ENCODE results near the gene TMEM120A. TPM values are rescaled to one million over a fixed set of nuclear protein-coding genes. Genes with fewer than 3 reads are reported as not detected.

TMEM120A gene
- total RNA-seq, 1 donor = 10.9 TPM

DNA sequence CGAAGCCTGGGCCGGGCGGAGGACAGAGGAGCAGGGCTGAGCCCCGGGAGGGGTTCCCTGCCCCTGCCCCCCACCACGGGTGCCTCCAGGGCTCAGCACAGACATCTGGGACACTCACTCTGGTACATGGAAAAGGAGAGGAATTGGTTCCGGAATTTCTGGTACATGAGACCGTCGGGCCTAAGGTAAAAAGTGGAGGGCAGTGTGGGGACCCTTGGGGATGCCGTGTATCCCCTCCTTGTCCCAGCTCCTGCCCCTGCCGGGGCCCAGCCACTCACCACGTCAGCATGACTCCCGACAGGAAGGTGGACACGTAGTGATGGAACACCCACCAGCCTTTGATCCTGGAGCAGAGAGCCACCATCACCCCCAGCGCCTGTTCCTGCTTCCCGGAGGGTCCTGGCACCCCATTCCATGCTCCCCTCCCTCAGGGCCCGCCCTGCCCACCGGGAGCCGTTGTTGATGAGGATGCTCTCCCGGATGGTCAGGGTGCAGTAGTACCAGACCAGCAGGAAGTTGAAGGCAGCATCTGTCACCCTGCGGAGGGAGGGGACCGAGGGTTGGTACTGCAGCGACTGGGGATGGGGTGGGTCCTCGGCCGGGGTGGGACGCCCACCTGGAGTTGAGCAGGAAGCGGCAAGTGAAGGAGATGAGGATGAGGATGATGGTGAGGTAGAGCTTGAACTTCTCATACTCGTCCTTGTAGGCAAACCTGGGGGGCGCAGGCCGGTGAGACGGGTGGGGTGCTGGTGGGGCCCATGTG, 6.4 kb downstream of the TMEM120A start:
- Histone ChIP-seq H3K4me1 (ENCODE audit: insufficient read depth, low read length) (no peaks in the 10 kb centered on the region), H3K27me3 (ENCODE audit: insufficient read depth, low read length) (no peaks in the 10 kb centered on the region), H3K4me3 (ENCODE audit: low read length) (no peak overlapping the region)

DNA sequence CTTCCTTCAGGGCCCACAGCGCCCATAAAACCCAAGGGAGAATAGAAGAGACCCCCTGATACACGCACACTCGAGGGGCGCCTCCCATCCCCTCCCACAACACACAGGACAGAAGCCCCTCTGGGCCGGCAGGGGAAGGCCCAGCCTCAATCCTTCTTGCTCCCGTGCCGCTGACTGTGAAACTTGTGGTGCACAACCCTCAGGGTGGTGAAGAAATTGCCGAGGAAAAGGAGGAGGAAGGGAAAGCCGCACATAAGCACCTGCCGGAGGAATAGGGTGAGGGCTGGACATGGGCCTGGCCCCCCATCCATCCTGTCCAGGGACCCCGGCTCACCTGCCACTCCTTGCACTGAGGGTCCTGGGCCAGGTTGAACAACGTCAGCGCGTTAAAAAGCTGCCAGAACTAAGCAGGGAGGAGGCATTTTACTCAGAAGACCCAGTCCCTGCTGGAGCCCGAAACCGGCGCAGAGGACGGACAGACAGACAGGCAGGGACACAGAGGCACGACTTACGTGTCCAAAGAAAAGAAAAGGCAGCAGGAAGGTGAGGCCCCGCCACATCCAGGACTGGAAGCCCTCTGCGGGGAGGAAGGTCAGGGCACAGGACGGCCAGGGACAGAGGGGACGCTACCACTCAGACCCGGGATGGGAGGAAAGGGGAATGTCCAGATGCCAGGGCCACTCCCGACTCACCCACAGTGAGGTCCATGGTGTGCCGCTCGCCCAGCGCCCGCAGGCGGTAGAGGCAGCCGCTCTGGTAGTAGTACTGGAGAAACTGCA, 7.2 kb downstream of the TMEM120A start:
- H3K27me3 ChIP-seq (ENCODE audit: insufficient read depth, low read length) = no peaks in the 10 kb centered on the region
- no peaks in the 10 kb centered on the region for H3K9me3 ChIP-seq (ENCODE audit: low read depth, low read length)
- no peaks in the 10 kb centered on the region for H3K4me1 ChIP-seq (ENCODE audit: insufficient read depth, low read length)
- H3K4me3 ChIP-seq (ENCODE audit: low read length) = no peak overlapping the region

More for the DNA sequence above, 6.4 kb downstream of the TMEM120A start:
- no peaks in the 10 kb centered on the region for H3K9me3 ChIP-seq (ENCODE audit: low read depth, low read length)

DNA sequence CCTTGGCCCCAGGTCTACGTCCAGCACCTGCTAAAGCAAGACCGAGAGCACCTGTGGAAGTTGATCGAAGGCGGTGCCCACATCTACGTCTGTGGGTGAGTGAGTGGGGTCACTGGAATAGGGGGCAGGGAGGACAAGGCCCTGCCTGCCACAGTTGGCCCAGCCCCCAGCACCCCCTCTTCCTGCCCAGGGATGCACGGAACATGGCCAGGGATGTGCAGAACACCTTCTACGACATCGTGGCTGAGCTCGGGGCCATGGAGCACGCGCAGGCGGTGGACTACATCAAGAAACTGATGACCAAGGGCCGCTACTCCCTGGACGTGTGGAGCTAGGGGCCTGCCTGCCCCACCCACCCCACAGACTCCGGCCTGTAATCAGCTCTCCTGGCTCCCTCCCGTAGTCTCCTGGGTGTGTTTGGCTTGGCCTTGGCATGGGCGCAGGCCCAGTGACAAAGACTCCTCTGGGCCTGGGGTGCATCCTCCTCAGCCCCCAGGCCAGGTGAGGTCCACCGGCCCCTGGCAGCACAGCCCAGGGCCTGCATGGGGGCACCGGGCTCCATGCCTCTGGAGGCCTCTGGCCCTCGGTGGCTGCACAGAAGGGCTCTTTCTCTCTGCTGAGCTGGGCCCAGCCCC, 8.1 kb downstream of the TMEM120A start:
- Histone ChIP-seq H3K9me3 (ENCODE audit: low read depth, low read length) (no peaks in the 10 kb centered on the region), H3K4me1 (ENCODE audit: insufficient read depth, low read length) (no peaks in the 10 kb centered on the region), H3K4me3 (ENCODE audit: low read length) (no peak overlapping the region), H3K27me3 (ENCODE audit: insufficient read depth, low read length) (no peaks in the 10 kb centered on the region)

DNA sequence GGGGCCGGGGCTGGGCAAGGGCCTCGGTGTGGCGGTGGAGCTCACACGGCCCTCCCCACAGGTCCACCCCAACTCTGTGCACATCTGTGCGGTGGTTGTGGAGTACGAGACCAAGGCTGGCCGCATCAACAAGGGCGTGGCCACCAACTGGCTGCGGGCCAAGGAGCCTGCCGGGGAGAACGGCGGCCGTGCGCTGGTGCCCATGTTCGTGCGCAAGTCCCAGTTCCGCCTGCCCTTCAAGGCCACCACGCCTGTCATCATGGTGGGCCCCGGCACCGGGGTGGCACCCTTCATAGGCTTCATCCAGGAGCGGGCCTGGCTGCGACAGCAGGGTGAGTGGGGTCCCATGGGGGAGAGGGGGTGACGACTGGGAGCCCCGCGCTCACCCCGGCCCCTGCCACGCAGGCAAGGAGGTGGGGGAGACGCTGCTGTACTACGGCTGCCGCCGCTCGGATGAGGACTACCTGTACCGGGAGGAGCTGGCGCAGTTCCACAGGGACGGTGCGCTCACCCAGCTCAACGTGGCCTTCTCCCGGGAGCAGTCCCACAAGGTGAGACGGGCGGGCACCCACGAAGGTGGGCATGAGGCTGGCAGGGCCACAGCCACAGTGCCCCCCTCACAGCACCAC, 8.8 kb downstream of the TMEM120A start:
- H3K27me3 ChIP-seq (ENCODE audit: insufficient read depth, low read length) = no peaks in the 10 kb centered on the region
- no peaks in the 10 kb centered on the region for H3K4me1 ChIP-seq (ENCODE audit: insufficient read depth, low read length)
- no peaks in the 10 kb centered on the region for H3K9me3 ChIP-seq (ENCODE audit: low read depth, low read length)
- H3K4me3 ChIP-seq (ENCODE audit: low read length) = no peak overlapping the region

DNA sequence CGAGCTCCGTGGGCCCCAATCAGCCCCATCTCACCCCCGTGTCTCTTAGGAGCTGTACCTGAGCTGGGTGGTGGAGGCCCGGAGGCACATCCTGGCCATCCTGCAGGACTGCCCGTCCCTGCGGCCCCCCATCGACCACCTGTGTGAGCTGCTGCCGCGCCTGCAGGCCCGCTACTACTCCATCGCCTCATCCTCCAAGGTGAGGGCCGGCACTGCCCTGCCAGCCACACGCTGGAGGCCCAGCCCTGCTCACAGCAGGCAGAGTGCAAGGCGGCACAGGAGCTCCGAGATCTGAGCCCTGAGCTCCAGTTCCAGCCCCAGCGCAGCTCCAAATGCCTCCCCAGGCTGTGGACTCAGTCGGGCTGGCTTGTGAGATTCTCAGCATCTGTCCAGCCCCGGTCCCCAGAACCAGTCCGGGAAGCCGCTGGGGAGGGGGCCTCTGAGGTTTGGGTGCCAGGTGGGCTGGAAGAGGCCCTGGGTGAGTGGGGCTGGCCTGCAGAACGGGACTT, 9.3 kb downstream of the TMEM120A start:
- H3K27me3 ChIP-seq (ENCODE audit: insufficient read depth, low read length) = no peaks in the 10 kb centered on the region
- no peaks in the 10 kb centered on the region for H3K9me3 ChIP-seq (ENCODE audit: low read depth, low read length)
- H3K4me1 ChIP-seq (ENCODE audit: insufficient read depth, low read length) = no peaks in the 10 kb centered on the region
- H3K4me3 ChIP-seq (ENCODE audit: low read length) = no peak overlapping the region

DNA sequence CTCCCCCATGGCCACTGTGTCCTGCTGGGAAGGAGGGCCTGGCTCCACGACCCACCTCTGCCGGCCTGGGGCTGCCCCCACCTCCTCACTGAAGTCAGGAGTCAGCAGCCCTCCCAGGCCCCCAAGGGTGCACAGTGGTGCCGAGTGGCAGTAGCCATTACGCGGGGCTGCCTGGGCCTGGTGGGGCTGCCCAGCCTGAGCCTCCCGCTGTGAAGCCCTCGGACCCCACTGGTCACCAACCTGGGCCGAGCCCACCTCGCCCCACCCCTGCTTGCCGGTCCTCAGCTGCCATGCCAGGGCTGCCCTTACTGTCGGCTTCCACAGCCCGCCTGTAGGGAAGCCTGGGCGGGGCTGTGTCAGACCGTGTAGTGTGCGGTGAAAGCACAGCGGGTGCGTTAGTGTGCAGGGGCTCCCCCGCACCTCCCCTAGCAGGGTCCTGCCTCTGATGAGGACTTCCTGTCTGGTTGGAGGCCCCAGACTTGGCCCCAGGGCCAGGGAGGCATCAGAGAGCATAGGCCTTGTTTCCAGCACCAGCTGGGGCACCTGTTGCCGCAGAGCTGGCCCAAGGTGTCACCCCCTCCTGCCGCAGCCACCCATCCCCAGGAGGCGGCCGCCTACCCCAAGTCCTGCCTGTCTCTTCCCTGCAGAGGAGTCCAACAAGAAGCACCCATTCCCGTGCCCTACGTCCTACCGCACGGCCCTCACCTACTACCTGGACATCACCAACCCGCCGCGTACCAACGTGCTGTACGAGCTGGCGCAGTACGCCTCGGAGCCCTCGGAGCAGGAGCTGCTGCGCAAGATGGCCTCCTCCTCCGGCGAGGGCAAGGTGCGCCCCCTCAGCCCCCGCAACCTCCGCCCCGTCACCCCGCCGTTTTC, 10.0 kb downstream of the TMEM120A start:
- Histone ChIP-seq H3K4me1 (ENCODE audit: insufficient read depth, low read length) (no peaks in the 10 kb centered on the region), H3K9me3 (ENCODE audit: low read depth, low read length) (no peaks in the 10 kb centered on the region), H3K4me3 (ENCODE audit: low read length) (no peak overlapping the region), H3K27me3 (ENCODE audit: insufficient read depth, low read length) (no peaks in the 10 kb centered on the region)

DNA sequence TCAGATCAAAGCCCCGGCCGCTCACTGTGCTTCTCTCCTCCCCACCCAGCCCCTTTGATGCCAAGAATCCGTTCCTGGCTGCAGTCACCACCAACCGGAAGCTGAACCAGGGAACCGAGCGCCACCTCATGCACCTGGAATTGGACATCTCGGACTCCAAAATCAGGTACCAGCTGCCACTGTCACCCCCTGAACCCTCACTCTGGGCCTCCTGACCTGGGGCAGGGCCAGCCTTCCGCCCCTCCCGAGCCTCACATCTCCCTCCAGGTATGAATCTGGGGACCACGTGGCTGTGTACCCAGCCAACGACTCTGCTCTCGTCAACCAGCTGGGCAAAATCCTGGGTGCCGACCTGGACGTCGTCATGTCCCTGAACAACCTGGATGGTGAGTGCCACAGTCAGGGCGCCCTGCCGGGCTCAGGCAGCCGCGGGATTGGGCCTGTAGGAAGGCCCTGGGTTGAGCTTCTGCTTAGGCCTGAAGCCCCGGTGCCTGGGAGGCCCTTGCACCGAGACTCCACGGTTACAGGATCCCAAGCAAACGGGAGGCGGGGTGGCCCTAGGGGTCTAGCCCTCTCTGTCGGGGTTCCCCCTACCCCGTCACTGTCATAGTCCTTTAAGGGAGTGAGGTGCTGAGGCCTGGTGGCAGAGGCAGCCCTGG, 10.8 kb downstream of the TMEM120A start:
- Histone ChIP-seq H3K4me3 (ENCODE audit: low read length) (no peak overlapping the region), H3K27me3 (ENCODE audit: insufficient read depth, low read length) (no peaks in the 10 kb centered on the region), H3K9me3 (ENCODE audit: low read depth, low read length) (no peaks in the 10 kb centered on the region), H3K4me1 (ENCODE audit: insufficient read depth, low read length) (no peaks in the 10 kb centered on the region)

DNA sequence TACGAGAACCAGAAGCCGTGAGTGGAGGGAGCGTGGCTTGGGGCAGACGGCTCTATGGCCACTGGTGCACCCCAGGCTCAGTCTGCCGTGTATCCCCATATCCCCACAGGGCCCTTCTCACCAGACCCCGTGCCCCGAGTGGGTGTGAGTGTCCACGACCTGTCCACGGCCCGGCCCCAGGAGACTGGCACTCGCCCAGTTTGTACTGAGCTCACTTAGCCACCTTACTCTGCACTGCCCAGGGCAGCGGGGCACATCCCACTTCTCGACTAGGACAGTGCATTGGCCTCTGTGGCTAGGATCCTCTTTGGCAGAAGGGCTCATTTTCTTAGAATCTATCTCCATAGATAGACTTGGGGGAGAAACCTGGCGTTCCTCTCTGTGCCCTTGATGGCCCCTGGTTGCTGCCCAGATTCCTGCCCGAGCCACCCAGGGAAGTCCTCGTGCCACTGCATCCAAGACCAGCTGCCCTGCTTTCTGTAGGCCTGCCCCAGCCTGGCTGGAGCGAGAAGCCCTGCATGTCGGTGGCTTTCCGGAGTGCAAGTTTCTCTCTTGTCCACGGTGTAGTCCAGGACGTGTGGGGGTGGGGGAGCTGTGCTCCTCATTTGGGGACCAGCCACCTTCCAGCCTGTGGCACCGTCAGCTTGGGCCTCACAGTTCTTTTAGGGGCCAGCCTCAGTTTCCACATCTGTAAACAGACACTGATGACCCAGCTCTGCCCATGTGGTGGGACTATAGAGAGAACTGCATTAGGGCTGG, 11.9 kb downstream of the TMEM120A start:
- Histone ChIP-seq H3K9me3 (ENCODE audit: low read depth, low read length) (no peaks in the 10 kb centered on the region), H3K27me3 (ENCODE audit: insufficient read depth, low read length) (no peaks in the 10 kb centered on the region), H3K4me3 (ENCODE audit: low read length) (no peak overlapping the region), H3K4me1 (ENCODE audit: insufficient read depth, low read length) (no peaks in the 10 kb centered on the region)

DNA sequence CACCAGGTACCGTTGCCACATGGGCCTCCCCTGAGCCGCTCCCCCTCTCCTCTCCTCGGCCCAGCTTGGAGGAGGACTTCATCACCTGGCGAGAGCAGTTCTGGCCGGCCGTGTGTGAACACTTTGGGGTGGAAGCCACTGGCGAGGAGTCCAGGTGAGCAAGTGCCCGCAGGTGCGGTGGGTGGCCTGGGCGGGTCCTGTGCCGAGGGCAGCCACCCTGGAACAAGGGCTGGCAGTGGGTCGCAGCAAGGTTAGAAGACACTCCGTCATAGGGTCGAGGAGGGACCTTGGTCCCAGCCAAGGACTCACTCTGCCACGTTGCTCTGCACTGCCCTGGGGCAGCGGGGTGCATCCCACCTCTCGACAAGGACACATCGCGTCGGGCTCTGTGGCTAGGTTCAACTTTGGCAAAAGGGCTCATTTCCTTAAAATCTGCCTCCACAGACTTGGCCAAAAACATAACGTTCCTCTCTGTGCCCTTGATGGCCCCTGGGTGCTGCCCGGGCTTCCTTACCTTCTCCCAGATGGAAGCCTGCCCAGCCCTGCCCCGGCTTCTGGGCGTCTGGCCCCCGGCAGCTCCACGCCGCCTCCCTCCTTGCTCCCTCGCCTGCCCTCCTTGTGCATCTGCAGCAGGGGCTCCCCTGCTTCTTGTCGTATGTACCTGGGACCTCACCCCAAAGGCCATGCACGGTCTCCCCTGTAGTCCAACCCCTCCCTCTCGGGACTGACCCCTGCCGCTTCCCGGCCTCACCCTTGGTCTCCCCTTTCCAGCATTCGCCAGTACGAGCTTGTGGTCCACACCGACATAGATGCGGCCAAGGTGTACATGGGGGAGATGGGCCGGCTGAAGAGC, 12.7 kb downstream of the TMEM120A start:
- H3K4me1 ChIP-seq (ENCODE audit: insufficient read depth, low read length) = no peaks in the 10 kb centered on the region
- no peak overlapping the region for H3K4me3 ChIP-seq (ENCODE audit: low read length)
- no peaks in the 10 kb centered on the region for H3K27me3 ChIP-seq (ENCODE audit: insufficient read depth, low read length)
- no peaks in the 10 kb centered on the region for H3K9me3 ChIP-seq (ENCODE audit: low read depth, low read length)

DNA sequence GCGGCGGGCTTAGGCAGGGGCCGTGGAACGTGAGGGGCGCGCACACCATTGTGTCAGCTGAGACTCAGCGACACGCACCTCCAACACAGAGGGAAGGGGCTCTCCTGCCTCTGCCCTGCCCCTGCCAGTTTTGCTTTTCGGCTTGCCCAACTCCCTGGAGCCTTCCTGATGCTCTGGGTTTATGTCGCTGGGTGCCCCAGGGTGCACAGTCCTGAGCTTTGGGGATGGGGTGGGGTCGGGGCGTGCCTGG, 13.3 kb downstream of the TMEM120A start:
- H3K4me3 ChIP-seq (ENCODE audit: low read length) = no peak overlapping the region
- no peaks in the 10 kb centered on the region for H3K9me3 ChIP-seq (ENCODE audit: low read depth, low read length)
- no peaks in the 10 kb centered on the region for H3K27me3 ChIP-seq (ENCODE audit: insufficient read depth, low read length)
- no peaks in the 10 kb centered on the region for H3K4me1 ChIP-seq (ENCODE audit: insufficient read depth, low read length)

DNA sequence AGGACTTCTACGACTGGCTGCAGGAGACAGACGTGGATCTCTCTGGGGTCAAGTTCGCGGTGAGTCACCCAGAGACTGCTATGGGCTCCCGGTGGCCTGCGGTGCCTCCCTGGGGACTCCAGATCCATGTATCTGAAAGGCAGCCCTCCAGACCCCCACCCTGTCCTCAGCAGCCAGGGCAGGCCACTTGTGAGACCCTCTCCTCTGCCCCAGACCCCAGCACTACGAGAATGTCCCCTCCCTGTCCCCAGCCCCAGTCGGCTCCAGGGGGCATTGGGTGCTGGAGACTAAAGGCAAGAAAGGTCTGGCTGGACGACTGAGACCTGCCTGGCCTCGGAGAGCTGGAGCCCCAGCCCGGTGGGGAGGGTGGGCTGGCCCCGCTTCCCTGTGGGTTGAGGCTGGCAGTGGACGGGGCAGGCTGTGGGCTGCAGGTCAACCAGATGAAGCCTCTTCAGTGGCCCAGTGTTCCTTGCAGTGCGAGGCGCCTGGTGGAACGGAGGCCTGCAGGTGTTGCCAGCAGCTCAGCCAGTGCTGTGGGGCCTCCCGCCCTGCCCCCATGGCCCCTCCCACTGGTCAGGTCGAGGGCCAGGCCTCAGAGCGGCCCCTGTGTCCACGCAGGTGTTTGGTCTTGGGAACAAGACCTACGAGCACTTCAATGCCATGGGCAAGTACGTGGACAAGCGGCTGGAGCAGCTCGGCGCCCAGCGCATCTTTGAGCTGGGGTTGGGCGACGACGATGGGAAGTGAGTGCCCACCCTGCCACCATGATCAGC, 13.8 kb downstream of the TMEM120A start:
- Histone ChIP-seq H3K4me3 (ENCODE audit: low read length) (no peak overlapping the region), H3K9me3 (ENCODE audit: low read depth, low read length) (no peaks in the 10 kb centered on the region), H3K4me1 (ENCODE audit: insufficient read depth, low read length) (no peaks in the 10 kb centered on the region), H3K27me3 (ENCODE audit: insufficient read depth, low read length) (no peaks in the 10 kb centered on the region)

DNA sequence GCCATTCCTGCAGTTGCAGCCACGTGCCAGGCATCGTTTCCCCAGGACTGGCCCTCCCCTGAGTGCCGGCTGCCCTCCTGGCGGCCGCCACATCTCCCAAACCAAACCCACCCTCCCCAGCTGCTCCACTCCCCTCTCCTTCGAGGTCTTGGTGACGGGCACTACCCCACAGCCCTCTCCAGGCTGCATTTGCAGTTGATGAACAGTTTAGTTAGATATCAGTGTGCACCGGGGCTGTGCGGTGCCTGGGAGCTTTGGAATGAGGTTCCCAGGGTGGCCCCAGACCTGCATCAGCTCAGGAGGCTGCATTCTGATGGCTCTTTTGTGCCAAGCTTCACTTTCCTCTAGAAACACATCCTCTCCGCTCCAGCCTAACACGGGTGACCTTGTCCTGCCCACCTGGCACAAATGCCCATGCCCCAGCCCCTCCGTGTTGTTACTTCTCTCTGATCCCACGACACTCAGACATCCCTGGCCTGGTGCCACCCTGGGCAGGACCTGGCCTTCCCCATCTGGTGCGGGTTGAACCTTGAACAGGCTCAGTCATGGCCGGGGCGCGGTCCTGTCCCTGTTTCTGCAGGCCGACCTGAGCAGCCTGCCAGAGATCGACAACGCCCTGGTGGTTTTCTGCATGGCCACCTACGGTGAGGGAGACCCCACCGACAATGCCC, 14.5 kb downstream of the TMEM120A start:
- H3K27me3 ChIP-seq (ENCODE audit: insufficient read depth, low read length) = no peaks in the 10 kb centered on the region
- H3K9me3 ChIP-seq (ENCODE audit: low read depth, low read length) = no peaks in the 10 kb centered on the region
- H3K4me3 ChIP-seq (ENCODE audit: low read length) = no peak overlapping the region
- no peaks in the 10 kb centered on the region for H3K4me1 ChIP-seq (ENCODE audit: insufficient read depth, low read length)
